Neural progenitor cell (in vitro differentiated cells): ENCODE data around the gene RAE1. TPM values are rescaled to one million over a fixed set of nuclear protein-coding genes. Genes with fewer than 3 reads are reported as not detected.

ENCODE experiments used
- DNase-seq: peaks from one replicate; pipeline ENCODE4 v3.0.0-alpha.2; 2016; ENCODE audit warnings: low spot score
- H2AFZ ChIP-seq: fragments of 200-600 bp; sonication (generic); replicated peaks from 2 replicates; pipeline ENCODE4 v1.6.1; 2016; ENCODE audit warnings: antibody characterized with exemption
- H3F3A ChIP-seq: fragments of 200-600 bp; sonication (generic); 2 replicates; pipeline ENCODE4 v1.6.1; 2016; ENCODE audit warnings: antibody characterized with exemption, low read depth
- H3K27ac ChIP-seq: fragments of 200-600 bp; sonication (generic); 2 replicates; pipeline ENCODE4 v1.5.1; 2016; ENCODE audit warnings: mild to moderate bottlenecking
- H3K27me3 ChIP-seq: fragments of 200-600 bp; sonication (generic); 2 replicates; pipeline ENCODE4 v1.6.1; 2016; ENCODE audit warnings: mild to moderate bottlenecking, moderate library complexity
- H3K36me3 ChIP-seq: fragments of 200-600 bp; sonication (generic); 2 replicates; pipeline ENCODE4 v1.5.1; 2016
- H3K4me1 ChIP-seq: fragments of 200-600 bp; sonication (generic); 2 replicates; pipeline ENCODE4 v1.6.1; 2016; ENCODE audit warnings: mixed run types
- H3K4me2 ChIP-seq: fragments of 200-600 bp; sonication (generic); 2 replicates; pipeline ENCODE4 v1.6.1; 2016
- H3K4me3 ChIP-seq: fragments of 200-600 bp; sonication (generic); 2 replicates; pipeline ENCODE4 v1.5.1; 2016
- H3K79me2 ChIP-seq: fragments of 200-600 bp; sonication (generic); 2 replicates; pipeline ENCODE4 v1.6.1; 2016; ENCODE audit warnings: low read depth
- H3K9ac ChIP-seq: fragments of 200-600 bp; sonication (generic); 2 replicates; pipeline ENCODE4 v1.6.1; 2016
- H3K9me3 ChIP-seq: fragments of 200-600 bp; sonication (generic); 2 replicates; pipeline ENCODE4 v1.5.1; 2016; ENCODE audit warnings: low read depth
- H4K20me1 ChIP-seq: fragments of 200-600 bp; sonication (generic); 2 replicates; pipeline ENCODE4 v1.6.1; 2016; ENCODE audit warnings: low read depth
- H3K27ac Mint-ChIP-seq: 3 replicates; pipeline ENCODE4 v1.8.0; 2021; ENCODE audit warnings: mixed read lengths
- H3K27me3 Mint-ChIP-seq: 2 replicates; pipeline ENCODE4 v1.8.0; 2022; ENCODE audit warnings: low read depth, mild to moderate bottlenecking, inconsistent platforms, moderate library complexity, mixed read lengths; ENCODE audit not compliant: insufficient read depth
- H3K36me3 Mint-ChIP-seq: 3 replicates; pipeline ENCODE4 v1.8.0; 2021; ENCODE audit warnings: mixed read lengths
- H3K4me1 Mint-ChIP-seq: 3 replicates; pipeline ENCODE4 v1.8.0; 2021; ENCODE audit warnings: mixed read lengths
- H3K4me3 Mint-ChIP-seq: 3 replicates; pipeline ENCODE4 v1.8.0; 2021; ENCODE audit warnings: mild to moderate bottlenecking, moderate library complexity, mixed read lengths
- H3K9me3 Mint-ChIP-seq: 3 replicates; pipeline ENCODE4 v1.8.0; 2020; ENCODE audit warnings: mixed read lengths
- EZH2 ChIP-seq: fragments of 200-600 bp; sonication (generic); IDR thresholded peaks from 2 replicates; pipeline ENCODE4 v1.6.1; 2017; ENCODE audit warnings: antibody characterized with exemption, mild to moderate bottlenecking, moderate library complexity
- EZH2phosphoT487 ChIP-seq: fragments of 200-600 bp; sonication (generic); IDR thresholded peaks from 2 replicates; pipeline ENCODE4 v1.6.1; 2017; ENCODE audit warnings: antibody characterized with exemption
- total RNA-seq: library from RNA; depleted of rRNA; stranded (reverse); fragments of >200 nt; gene quantifications from 2 replicates; pipeline ENCODE4 v1.2.3, GENCODE V29; 2015; ENCODE audit warnings: low replicate concordance
- TF ChIP-seq, protein P1 (sequence below): fragments of 200-600 bp; sonication (generic); IDR thresholded peaks from 2 replicates; pipeline ENCODE4 v1.5.1; 2017; ENCODE audit warnings: antibody characterized with exemption, mild to moderate bottlenecking

RAE1 gene
- total RNA-seq, 1 donor from 2014 or later: 77.6 TPM

DNA sequence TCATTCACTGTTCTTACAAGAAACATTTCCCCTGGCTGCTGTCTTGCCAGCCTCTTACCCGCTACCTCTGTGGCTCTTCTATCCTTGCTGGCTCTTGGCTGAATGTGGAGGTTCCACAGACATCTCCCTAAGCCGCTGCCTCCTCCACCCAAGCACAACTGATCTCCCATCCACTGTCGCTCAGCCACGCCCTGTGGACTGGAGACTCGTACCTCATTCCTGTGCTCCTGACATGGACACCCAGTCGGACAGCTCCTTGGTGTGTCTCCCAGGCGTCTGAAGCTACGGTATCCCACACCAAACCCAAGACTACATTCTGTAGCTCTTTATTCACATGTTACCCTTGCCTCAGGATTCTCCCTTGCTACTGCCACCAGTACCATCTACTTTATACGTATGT is 19.3 kb downstream of the RAE1 start:
- H3K4me1 Mint-ChIP-seq: no peaks in the 10 kb centered on the region
- Histone ChIP-seq H3K9ac (no peak overlapping the region), H3K9me3 (no peaks in the 10 kb centered on the region), H2AFZ (no peak overlapping the region), H3K4me2 (no peak overlapping the region), H3K27me3 (no peaks in the 10 kb centered on the region), H3K4me3 (no peak overlapping the region), H3F3A (no peaks in the 10 kb centered on the region), H3K27ac (no peak overlapping the region), H3K36me3 (peaks cover 12% of the 10 kb centered on the region), H3K4me1 (no peaks in the 10 kb centered on the region), H4K20me1 (peaks cover 12% of the 10 kb centered on the region), H3K79me2 (no peaks in the 10 kb centered on the region)
- no peak overlapping the region for H3K4me3 Mint-ChIP-seq
- TF ChIP-seq EZH2: no peak
- no peak for TF ChIP-seq EZH2phosphoT487
- TF ChIP-seq, protein P1, sequence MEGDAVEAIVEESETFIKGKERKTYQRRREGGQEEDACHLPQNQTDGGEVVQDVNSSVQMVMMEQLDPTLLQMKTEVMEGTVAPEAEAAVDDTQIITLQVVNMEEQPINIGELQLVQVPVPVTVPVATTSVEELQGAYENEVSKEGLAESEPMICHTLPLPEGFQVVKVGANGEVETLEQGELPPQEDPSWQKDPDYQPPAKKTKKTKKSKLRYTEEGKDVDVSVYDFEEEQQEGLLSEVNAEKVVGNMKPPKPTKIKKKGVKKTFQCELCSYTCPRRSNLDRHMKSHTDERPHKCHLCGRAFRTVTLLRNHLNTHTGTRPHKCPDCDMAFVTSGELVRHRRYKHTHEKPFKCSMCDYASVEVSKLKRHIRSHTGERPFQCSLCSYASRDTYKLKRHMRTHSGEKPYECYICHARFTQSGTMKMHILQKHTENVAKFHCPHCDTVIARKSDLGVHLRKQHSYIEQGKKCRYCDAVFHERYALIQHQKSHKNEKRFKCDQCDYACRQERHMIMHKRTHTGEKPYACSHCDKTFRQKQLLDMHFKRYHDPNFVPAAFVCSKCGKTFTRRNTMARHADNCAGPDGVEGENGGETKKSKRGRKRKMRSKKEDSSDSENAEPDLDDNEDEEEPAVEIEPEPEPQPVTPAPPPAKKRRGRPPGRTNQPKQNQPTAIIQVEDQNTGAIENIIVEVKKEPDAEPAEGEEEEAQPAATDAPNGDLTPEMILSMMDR: no peak
- no peaks in the 10 kb centered on the region for H3K27me3 Mint-ChIP-seq
- no peak for DNase-seq
- H3K36me3 Mint-ChIP-seq: peaks cover 57% of the 10 kb centered on the region
- H3K27ac Mint-ChIP-seq: no peak overlapping the region
- no peaks in the 10 kb centered on the region for H3K9me3 Mint-ChIP-seq

DNA sequence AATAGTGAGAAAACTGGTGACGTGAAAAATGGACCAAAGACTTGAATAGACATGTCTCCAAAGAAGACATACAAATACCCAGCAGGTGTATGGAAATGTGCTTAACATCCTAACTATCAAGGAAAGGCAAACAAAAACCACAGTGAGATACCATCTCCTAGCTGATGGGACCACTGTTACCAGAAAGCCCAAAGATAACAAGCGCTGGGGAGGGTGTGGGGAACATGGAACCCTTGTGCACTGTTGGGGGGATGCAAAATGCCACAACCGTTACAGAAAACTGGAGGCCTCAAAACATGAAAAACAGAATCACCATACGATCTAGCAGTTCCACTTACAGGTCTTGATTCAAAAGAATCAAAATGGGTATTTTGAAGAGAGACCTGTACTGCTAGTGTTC is 20.3 kb downstream of the RAE1 start:
- no peak overlapping the region for H3K4me2 ChIP-seq
- no peak overlapping the region for H3K4me3 ChIP-seq
- Mint-ChIP-seq H3K9me3 (no peaks in the 10 kb centered on the region), H3K27me3 (no peaks in the 10 kb centered on the region), H3K36me3 (peaks cover 56% of the 10 kb centered on the region), H3K4me3 (no peak overlapping the region), H3K27ac (no peak overlapping the region), H3K4me1 (no peaks in the 10 kb centered on the region)
- H3K79me2 ChIP-seq: no peaks in the 10 kb centered on the region
- H3K27me3 ChIP-seq: no peaks in the 10 kb centered on the region
- no peaks in the 10 kb centered on the region for H3K4me1 ChIP-seq
- no peak for TF ChIP-seq EZH2phosphoT487
- TF ChIP-seq, protein P1: no peak
- peaks cover 16% of the 10 kb centered on the region for H4K20me1 ChIP-seq
- H3K9ac ChIP-seq: no peak overlapping the region
- H2AFZ ChIP-seq: no peak overlapping the region
- H3F3A ChIP-seq: no peaks in the 10 kb centered on the region
- no peaks in the 10 kb centered on the region for H3K9me3 ChIP-seq
- peaks cover 6% of the 10 kb centered on the region for H3K36me3 ChIP-seq
- no peak for DNase-seq
- H3K27ac ChIP-seq: no peak overlapping the region

DNA sequence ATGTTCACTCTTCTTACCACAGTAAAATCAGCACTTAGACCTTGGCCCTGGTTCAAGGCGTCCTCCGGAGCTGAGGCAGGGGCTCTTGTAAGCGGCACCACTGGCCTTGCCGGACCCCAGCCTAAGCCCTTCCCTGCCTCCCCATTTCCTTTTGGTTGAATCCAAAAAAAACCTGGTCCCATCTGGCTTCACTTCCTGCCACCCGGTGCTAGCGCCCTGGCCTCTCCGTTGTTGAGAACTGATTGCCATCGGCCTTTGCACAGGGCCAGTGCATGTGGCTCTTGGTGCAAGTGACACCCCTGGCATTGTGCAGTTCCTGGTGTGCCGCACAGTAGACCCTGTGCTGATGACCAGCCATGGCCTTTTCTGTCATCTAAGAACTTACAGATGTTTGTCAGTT is 21.1 kb downstream of the RAE1 start:
- Mint-ChIP-seq H3K27me3 (no peaks in the 10 kb centered on the region), H3K27ac (no peak overlapping the region)

More for the DNA sequence above, 21.1 kb downstream of the RAE1 start:
- H3K9me3 Mint-ChIP-seq: no peaks in the 10 kb centered on the region
- no peak overlapping the region for H2AFZ ChIP-seq
- H3K4me1 ChIP-seq: no peaks in the 10 kb centered on the region
- H3K36me3 ChIP-seq: no peaks in the 10 kb centered on the region
- no peak overlapping the region for H3K4me3 ChIP-seq
- no peaks in the 10 kb centered on the region for H3K79me2 ChIP-seq
- H3F3A ChIP-seq: no peaks in the 10 kb centered on the region
- H3K9me3 ChIP-seq: no peaks in the 10 kb centered on the region
- no peak overlapping the region for H3K4me2 ChIP-seq
- peaks cover 53% of the 10 kb centered on the region for H3K36me3 Mint-ChIP-seq
- peaks cover 15% of the 10 kb centered on the region for H4K20me1 ChIP-seq
- TF ChIP-seq EZH2 (no peak), EZH2phosphoT487 (no peak)
- TF ChIP-seq, protein P1: no peak
- H3K27ac ChIP-seq: no peak overlapping the region
- no peak for DNase-seq
- H3K27me3 ChIP-seq: no peaks in the 10 kb centered on the region
- no peaks in the 10 kb centered on the region for H3K4me1 Mint-ChIP-seq
- no peak overlapping the region for H3K9ac ChIP-seq
- no peak overlapping the region for H3K4me3 Mint-ChIP-seq
